SH-SY5Y (cell line): Measurements from ENCODE around the gene ITPR2.

Experiments used
- GATA2 ChIP-seq: IDR thresholded peaks from 2 replicates; pipeline ENCODE4 v1.6.1; 2011; ENCODE audit warnings: mild to moderate bottlenecking, low read depth, low read length
- GATA3 ChIP-seq: IDR thresholded peaks from 2 replicates; pipeline ENCODE4 v1.6.1; 2011; ENCODE audit warnings: low read depth, mild to moderate bottlenecking, low read length, moderate library complexity

The ITPR2 gene

GRCh38 chr12:26817183-26817591, 15.8 kb downstream of the ITPR2 start:
- TF ChIP-seq GATA2: no peak
- TF ChIP-seq GATA3: no peak

- TF ChIP-seq GATA2 (no peak), GATA3 (no peak)
Observed at GRCh38 chr12:26813812-26814211, 19.2 kb downstream of the ITPR2 start.

GRCh38 chr12:26810330-26810729, 22.7 kb downstream of the ITPR2 start:
- TF ChIP-seq GATA2 (no peak), GATA3 (no peak)

- no peak for TF ChIP-seq GATA3
- no peak for TF ChIP-seq GATA2
Observed at GRCh38 chr12:26809611-26810285, 23.2 kb downstream of the ITPR2 start.

- TF ChIP-seq GATA3 (no peak), GATA2 (no peak)
Observed at GRCh38 chr12:26808766-26809476, 24.1 kb downstream of the ITPR2 start.

GRCh38 chr12:26807292-26807691, 25.7 kb downstream of the ITPR2 start:
- TF ChIP-seq GATA2 (no peak), GATA3 (no peak)

GRCh38 chr12:26806556-26806955, 26.4 kb downstream of the ITPR2 start:
- TF ChIP-seq GATA2 (no peak), GATA3 (no peak)

- TF ChIP-seq GATA2 (no peak), GATA3 (no peak)
Observed at GRCh38 chr12:26805401-26805971, 27.5 kb downstream of the ITPR2 start.

- TF ChIP-seq GATA3: no peak
- no peak for TF ChIP-seq GATA2
Observed at GRCh38 chr12:26803552-26803951, 29.4 kb downstream of the ITPR2 start.

- TF ChIP-seq GATA3 (no peak), GATA2 (no peak)
Observed at GRCh38 chr12:26801486-26801885, 31.5 kb downstream of the ITPR2 start.

GRCh38 chr12:26800858-26801257, 32.1 kb downstream of the ITPR2 start:
- TF ChIP-seq GATA3: no peak

GRCh38 chr12:26800347-26800746, 32.6 kb downstream of the ITPR2 start:
- TF ChIP-seq GATA3 (no peak), GATA2 (no peak)

- no peak for TF ChIP-seq GATA3
- no peak for TF ChIP-seq GATA2
Observed at GRCh38 chr12:26799741-26800140, 33.3 kb downstream of the ITPR2 start.

- TF ChIP-seq GATA2 (no peak), GATA3 (no peak)
Observed at GRCh38 chr12:26798640-26799039, 34.4 kb downstream of the ITPR2 start.

GRCh38 chr12:26798023-26798422, 35.0 kb downstream of the ITPR2 start:
- no peak for TF ChIP-seq GATA3
- no peak for TF ChIP-seq GATA2
